Ovary (tissue), 9 donors: ENCODE measurements around the gene CCDC182. TPM values are rescaled to one million over a fixed set of nuclear protein-coding genes. Genes with fewer than 3 reads are reported as not detected.

ENCODE experiments used
- DNase-seq, 5 donors: peaks; one replicate each; pipeline ENCODE4 v3.0.0-alpha.2; 2019 to 2020
- H3K27ac ChIP-seq, 2 donors: fragments of 200-600 bp; one replicate each; pipeline versions ENCODE4 v1.5.1 to v1.8.0; 2019 to 2022
- H3K27me3 ChIP-seq: fragments of 200-600 bp; one replicate; pipeline ENCODE4 v1.8.0; 2022
- H3K36me3 ChIP-seq: fragments of 200-600 bp; sonication (generic); one replicate; pipeline ENCODE4 v1.5.1; 2019
- H3K4me1 ChIP-seq: one replicate; pipeline ENCODE4 v1.8.1; 2013; ENCODE audit warnings: mild to moderate bottlenecking, moderate library complexity; ENCODE audit not compliant: insufficient read depth
- H3K4me3 ChIP-seq: fragments of 200-600 bp; sonication (generic); one replicate; pipeline ENCODE4 v1.5.1; 2017
- H3K9me3 ChIP-seq, 2 donors: fragments of 200-600 bp in 1 of 2; sonication (generic) in 1 of 2; one replicate each; pipeline versions ENCODE4 v1.5.1 to v1.8.1; 2013 to 2019; ENCODE audit warnings: mild to moderate bottlenecking in 1 of 2, moderate library complexity in 1 of 2
- CTCF ChIP-seq, 3 donors: fragments of 450-650 bp in 2 of 3; fragments of 200-600 bp in 1 of 3; IDR thresholded peaks; one replicate each; pipeline versions ENCODE4 v1.5.1 to v1.8.0; 2016 to 2022; ENCODE audit warnings: antibody characterized with exemption in 3 of 3, mild to moderate bottlenecking in 1 of 3
- EP300 ChIP-seq: sonication (generic); formaldehyde crosslinking; IDR thresholded peaks from one replicate; pipeline ENCODE4 v1.6.1; 2017; ENCODE audit warnings: antibody characterized with exemption
- POLR2A ChIP-seq: fragments of 450-650 bp; IDR thresholded peaks from one replicate; pipeline ENCODE4 v1.6.1; 2017; ENCODE audit warnings: antibody characterized with exemption, mild to moderate bottlenecking, moderate library complexity
- WGBS, 3 donors: extraction: QIAGEN DNeasy Blood & Tissue Kit in 1 of 3; methylation state at CpG; one replicate each; pipeline versions ENCODE4 v1.1.5 to v1.1.7; 2013 to 2017; 5-methylcytosine and 5-hydroxymethylcytosine counted together
- intact Hi-C, 4 donors: fragments of 100-400 bp; cut with DNase I; formaldehyde crosslinking; loops; one replicate each; pipeline versions ENCODE4 v1.11.0 to v1.15.1; 2022 to 2023
- polyA plus RNA-seq, 2 donors: library from polyadenylated mRNA; stranded (reverse); fragments of 200-250 nt in 1 of 2; fragments of 350-450 nt in 1 of 2; fragmentation: Illumina TruSeq in 1 of 2; extraction: RNeasy Lipid Tissue Mini Kit (QIAGEN cat#74804) in 1 of 2; gene quantifications; one replicate each; pipeline ENCODE4 v1.2.3, GENCODE V29; 2013 to 2014
- total RNA-seq, 7 donors: library from RNA; depleted of rRNA in 2 of 7; stranded (reverse); fragments of >200 nt in 2 of 7; fragmentation: NEBNext Ultra II Directional in 3 of 7; extraction: Animal tissue kit (Norgen Biotek cat#: 25700) in 3 of 7; gene quantifications; one replicate each; pipeline versions ENCODE4 v1.1.0 to v1.2.4, GENCODE V29; 2016 to 2023
- donor health status: DM: no; HTN: no; CAD: no; lungs with moderate emphysema.
- donor health status: DM: no; HTN: no; CAD: no.
- donor health status: Bipolar disorder and iron deficiency.
- donor health status: DM: yes; HTN: yes; CAD: no.
- donor health status: DM: no; HTN: no; CAD: no.
- donor health status: DM: yes; HTN: yes; CAD: no.

The CCDC182 gene
- total and polyA plus RNA-seq, 9 donors, result not detected

DNA sequence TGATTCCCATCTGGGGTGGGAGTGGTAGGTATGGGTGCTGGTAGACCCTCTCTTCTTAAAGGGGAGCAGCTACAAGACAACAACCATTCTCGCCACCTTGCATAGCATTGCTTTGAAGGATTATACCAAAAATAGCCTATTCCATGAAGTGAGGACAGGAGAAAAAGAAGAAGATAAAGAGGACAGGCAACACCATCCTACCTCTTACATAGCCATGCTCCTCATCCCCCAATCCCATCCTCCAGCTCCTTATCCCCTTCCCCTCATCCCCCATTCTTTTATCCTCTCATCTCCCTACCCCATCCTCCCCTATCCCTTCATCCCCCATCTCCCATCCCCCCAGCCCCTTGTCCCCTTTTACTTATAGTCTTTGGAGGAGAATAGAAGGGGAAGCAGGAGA is 29.1 kb downstream of the CCDC182 start:
- Histone ChIP-seq H3K9me3 (no peaks in the 10 kb centered on the region), H3K36me3 (no peaks in the 10 kb centered on the region), H3K27me3 (no peaks in the 10 kb centered on the region), H3K27ac (no peak overlapping the region), H3K4me3 (no peak overlapping the region), H3K4me1 (peaks cover 2% of the 10 kb centered on the region)
- WGBS, 3 donors, result 92 to 100% (median 95%) methylated on average over 1 of the region's 1 CpG
- intact Hi-C loops, result no loop called here
- no peak for DNase-seq
- TF ChIP-seq EP300 (no peak), CTCF (IDR thresholded peaks at IDR 0.05) (no peak), POLR2A (no peak)

DNA sequence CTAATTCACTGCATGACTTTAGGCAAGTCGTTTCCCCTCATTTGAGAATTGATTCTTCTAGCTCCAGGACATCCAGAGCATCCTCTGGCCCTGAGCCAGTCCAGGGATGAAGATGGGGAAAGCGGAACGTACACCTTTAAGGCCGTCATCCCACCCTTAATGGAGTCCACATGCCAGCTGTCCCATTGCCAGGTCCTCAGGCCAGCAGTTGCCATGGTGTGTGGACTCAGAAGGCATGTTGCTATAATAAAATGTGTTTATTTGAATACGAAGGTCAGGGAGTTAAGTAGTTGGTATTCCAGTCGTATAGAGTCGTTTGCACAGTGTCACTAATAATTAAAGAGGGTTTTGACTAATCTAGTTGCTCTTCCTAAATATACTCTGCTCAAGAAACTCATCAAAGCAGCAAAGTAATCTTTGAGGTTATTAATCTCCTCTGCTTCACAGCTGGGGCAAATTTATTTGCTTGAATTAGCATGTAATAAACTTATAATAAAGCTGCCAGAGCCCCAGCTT is 30.4 kb downstream of the CCDC182 start:
- H3K27ac ChIP-seq, result no peak overlapping the region
- no peaks in the 10 kb centered on the region for H3K36me3 ChIP-seq
- H3K4me3 ChIP-seq, result no peak overlapping the region
- H3K4me1 ChIP-seq, result peaks cover 2% of the 10 kb centered on the region
- 17 to 33% (median 26%) methylated on average over 7 of the region's 7 CpGs for WGBS, 3 donors
- no peak for DNase-seq
- intact Hi-C loops, result no loop called here
- no peaks in the 10 kb centered on the region for H3K9me3 ChIP-seq
- no peaks in the 10 kb centered on the region for H3K27me3 ChIP-seq
- TF ChIP-seq EP300 (no peak), CTCF (IDR thresholded peaks at IDR 0.05) (no peak), POLR2A (no peak)

DNA sequence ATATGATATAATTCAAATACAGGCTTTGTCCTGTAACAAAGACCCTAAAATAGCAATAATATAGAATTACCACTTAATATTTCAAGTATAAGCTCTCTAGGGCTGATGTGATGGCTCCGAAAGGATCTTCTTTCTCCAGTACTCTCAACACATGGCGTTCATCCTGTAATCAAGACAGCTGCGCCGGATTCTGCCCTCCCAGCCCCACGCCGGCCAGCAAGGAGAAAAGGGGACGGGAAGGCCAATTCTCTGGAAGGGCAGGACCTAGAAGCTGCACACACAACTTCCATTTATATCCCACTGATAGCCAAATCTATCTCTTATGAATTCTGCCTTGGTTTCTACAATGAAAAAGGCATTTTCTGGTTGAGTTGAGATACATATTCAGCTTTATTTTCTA is 32.0 kb downstream of the CCDC182 start:
- no peak for DNase-seq
- intact Hi-C loops, result no loop called here
- WGBS, 3 donors, result 52 to 84% (median 62%) methylated on average over 7 of the region's 7 CpGs

DNA sequence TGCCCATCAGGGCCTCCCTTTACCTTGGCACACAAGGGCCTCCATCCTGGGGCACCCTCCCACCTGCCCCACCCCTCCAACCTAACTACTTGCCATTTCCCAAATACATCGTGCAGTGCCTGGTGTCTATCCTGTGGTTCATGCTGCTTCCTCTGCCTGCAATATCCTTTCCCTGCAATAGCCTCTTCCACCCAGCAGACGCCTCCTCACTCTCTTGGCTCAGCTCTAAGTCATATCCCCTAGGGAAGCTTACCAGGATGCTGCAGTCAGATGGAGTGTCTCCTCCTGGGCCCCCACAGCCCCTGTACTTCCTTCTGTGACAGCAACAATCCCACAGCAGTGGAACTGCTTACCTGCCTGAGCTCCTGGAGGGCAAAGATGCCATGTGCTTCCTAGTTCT is 36.7 kb downstream of the CCDC182 start:
- Histone ChIP-seq H3K27ac (no peak overlapping the region), H3K4me1 (no peaks in the 10 kb centered on the region), H3K4me3 (no peak overlapping the region), H3K9me3 (no peaks in the 10 kb centered on the region), H3K36me3 (no peaks in the 10 kb centered on the region), H3K27me3 (no peaks in the 10 kb centered on the region)
- TF ChIP-seq POLR2A (no peak), EP300 (no peak), CTCF (IDR thresholded peaks at IDR 0.05) (no peak)
- DNase-seq, result no peak
- intact Hi-C loops, result no loop called here
- 62 to 73% (median 66%) methylated on average over 2 of the region's 2 CpGs for WGBS, 3 donors

More for the DNA sequence above, 32.0 kb downstream of the CCDC182 start:
- H3K4me3 ChIP-seq, result no peak overlapping the region
- H3K27ac ChIP-seq, result no peak overlapping the region
- H3K36me3 ChIP-seq, result no peaks in the 10 kb centered on the region
- TF ChIP-seq EP300, result no peak
- TF ChIP-seq CTCF (IDR thresholded peaks at IDR 0.05), result no peak
- no peak for TF ChIP-seq POLR2A
- peaks cover 2% of the 10 kb centered on the region for H3K4me1 ChIP-seq
- H3K27me3 ChIP-seq, result no peaks in the 10 kb centered on the region
- no peaks in the 10 kb centered on the region for H3K9me3 ChIP-seq

GRCh38 chr17:57707892-57708291 is 37.2 kb downstream of the CCDC182 start:
- Histone ChIP-seq H3K27ac (no peak overlapping the region), H3K4me3 (no peak overlapping the region), H3K9me3 (no peaks in the 10 kb centered on the region), H3K4me1 (no peaks in the 10 kb centered on the region), H3K36me3 (no peaks in the 10 kb centered on the region), H3K27me3 (no peaks in the 10 kb centered on the region)
- 7 to 14% (median 9%) methylated on average over 6 of the region's 6 CpGs for WGBS, 3 donors
- intact Hi-C loops, result no loop called here
- no peak for TF ChIP-seq CTCF (IDR thresholded peaks at IDR 0.05)
- no peak for TF ChIP-seq POLR2A
- no peak for TF ChIP-seq EP300
- DNase-seq, result peak in 3 of 5 donors; percentile 29 to 41 (median 32)
